Lower leg skin (tissue), 4 donors: Measurements from ENCODE around the gene CD109. TPM values are rescaled to one million over a fixed set of nuclear protein-coding genes. Genes with fewer than 3 reads are reported as not detected.
A peak's percentile ranks its signal among the peaks of the same experiment; 100 is the strongest.
"Not testable (repeated sequence)": the region's sequence is repeated elsewhere in the genome, so short reads cannot be mapped to it uniquely, and the experiment has no call there.

Experiments
- DNase-seq, 2 donors: peaks; one replicate each; pipeline ENCODE4 v3.0.0-alpha.2; 2019; ENCODE audit warnings: low spot score in 2 of 2
- H3K4me3 ChIP-seq: fragments of 200-600 bp; sonication (generic); 2 replicates; pipeline ENCODE4 v1.5.1; 2017; ENCODE audit warnings: mild to moderate bottlenecking, low read depth; ENCODE audit not compliant: poor library complexity, severe bottlenecking
- CTCF ChIP-seq, 3 donors: fragments of 450-650 bp; IDR thresholded peaks; one replicate each; pipeline ENCODE4 v1.5.1; 2016; ENCODE audit warnings: antibody characterized with exemption in 3 of 3, mild to moderate bottlenecking in 3 of 3, moderate library complexity in 2 of 3
- POLR2A ChIP-seq, 2 donors: fragments of 450-650 bp; IDR thresholded peaks; one replicate each; pipeline ENCODE4 v1.6.1; 2016 to 2017; ENCODE audit warnings: antibody characterized with exemption in 2 of 2, mild to moderate bottlenecking in 1 of 2, moderate library complexity in 1 of 2
- WGBS, 2 donors: methylation state at CpG; one replicate each; pipeline ENCODE4 v1.1.5; 2018; 5-methylcytosine and 5-hydroxymethylcytosine counted together
- intact Hi-C: fragments of 100-400 bp; cut with DNase I; formaldehyde crosslinking; loops from one replicate; pipeline ENCODE4 v1.15.0; 2023; ENCODE audit warnings: low total_unique reads
- total RNA-seq, 4 donors: library from RNA; depleted of rRNA; stranded (reverse); fragments of >200 nt; gene quantifications; one replicate each; pipeline ENCODE4 v1.1.0, GENCODE V29; 2016

Gene CD109
- total RNA-seq, 4 donors from 2014 or later = 26.1 to 51.7 (median 33.3) TPM

GRCh38 chr6:73826571-73826970 is 130.6 kb downstream of the CD109 start:
- no peak for DNase-seq
- TF ChIP-seq POLR2A (IDR thresholded peaks at IDR 0.05) (no peak), CTCF (IDR thresholded peaks at IDR 0.05) (no peak)
- intact Hi-C loops = no loop called here
- 87 to 95% methylated on average over 1 of the region's 1 CpG for WGBS, 2 donors
- no peak overlapping the region for H3K4me3 ChIP-seq

GRCh38 chr6:73830119-73830518 is 134.1 kb downstream of the CD109 start:
- intact Hi-C loops = no loop called here
- H3K4me3 ChIP-seq = no peak overlapping the region
- no peak for TF ChIP-seq POLR2A (IDR thresholded peaks at IDR 0.05)
- TF ChIP-seq CTCF (IDR thresholded peaks at IDR 0.05) = no peak
- no peak for DNase-seq
- 78 to 87% methylated on average over 2 of the region's 2 CpGs for WGBS, 2 donors

- no peak overlapping the region for H3K4me3 ChIP-seq
- DNase-seq = no peak
- 70 to 80% methylated on average over 1 of the region's 1 CpG for WGBS, 2 donors
- no peak for TF ChIP-seq CTCF (IDR thresholded peaks at IDR 0.05)
- TF ChIP-seq POLR2A (IDR thresholded peaks at IDR 0.05) = no peak
- intact Hi-C loops = no loop called here
Measured at GRCh38 chr6:73832313-73832712, 136.3 kb downstream of the CD109 start.

- H3K4me3 ChIP-seq, intact Hi-C loops, DNase-seq: not testable (repeated sequence)
Measured at GRCh38 chr6:73844696-73845095, 148.7 kb downstream of the CD109 start.

GRCh38 chr6:73851048-73851447 is 155.0 kb downstream of the CD109 start:
- WGBS, 2 donors = 98% methylated on average over 6 to 15 of the region's 25 CpGs
- intact Hi-C loops = loop anchor here (10.0 kb wide), 1 partner anchor 1354 kb away; the partner anchor contains the start of gene COL12A1
- H3K4me3 ChIP-seq, DNase-seq: not testable (repeated sequence)

- intact Hi-C loops = loop anchor here (10.0 kb wide), 1 partner anchor 1350 kb away; the partner anchor contains the start of gene COL12A1
- TF ChIP-seq POLR2A (IDR thresholded peaks at IDR 0.05) = no peak
- peak in 1 of 3 donors; percentile 38 for TF ChIP-seq CTCF (IDR thresholded peaks at IDR 0.05)
- WGBS, 2 donors = 8 to 12% methylated on average over 5 of the region's 5 CpGs
- DNase-seq = no peak
- H3K4me3 ChIP-seq = no peak overlapping the region
Measured at GRCh38 chr6:73854998-73855718, 159.2 kb downstream of the CD109 start.
